Left lung (tissue), 10 donors: ENCODE data around the gene WDR90. TPM values are rescaled to one million over a fixed set of nuclear protein-coding genes. Genes with fewer than 3 reads are reported as not detected.

Source experiments
- ATAC-seq: fragments of 200-7000 bp; cut with Tn5 transposase; one replicate; pipeline ENCODE4 v1.9.1; 2020; ENCODE audit warnings: moderate library complexity
- DNase-seq, 4 donors: peaks; one replicate each; pipeline ENCODE4 v3.0.0-alpha.2; 2013 to 2020
- H3K27ac ChIP-seq, 2 donors: fragments of 200-600 bp; sonication (generic) in 1 of 2; one replicate each; pipeline versions ENCODE4 v1.5.0 to v1.8.0; 2020 to 2021
- H3K27me3 ChIP-seq, 2 donors: fragments of 200-600 bp; sonication (generic) in 1 of 2; one replicate each; pipeline versions ENCODE4 v1.5.0 to v1.8.0; 2020 to 2021
- H3K36me3 ChIP-seq, 2 donors: fragments of 200-600 bp; sonication (generic) in 1 of 2; one replicate each; pipeline versions ENCODE4 v1.5.0 to v1.8.0; 2020 to 2021
- H3K4me1 ChIP-seq, 2 donors: fragments of 200-600 bp; one replicate each; pipeline ENCODE4 v1.8.0; 2021
- H3K4me3 ChIP-seq, 2 donors: fragments of 200-600 bp; sonication (generic) in 1 of 2; one replicate each; pipeline versions ENCODE4 v1.5.0 to v1.8.0; 2020 to 2021; ENCODE audit warnings: mild to moderate bottlenecking in 1 of 2
- H3K9me3 ChIP-seq, 2 donors: fragments of 200-600 bp; sonication (generic) in 1 of 2; one replicate each; pipeline versions ENCODE4 v1.5.0 to v1.8.0; 2020 to 2021
- intact Hi-C, 2 donors: fragments of 100-400 bp; cut with DNase I; formaldehyde crosslinking; loops; one replicate each; pipeline versions ENCODE4 v1.11.2 to v1.14.2; 2022
- polyA plus RNA-seq, 6 donors: library from polyadenylated mRNA; unstranded; fragments of 120-200 nt; gene quantifications; one replicate each; pipeline ENCODE4 v1.2.1, GENCODE V29; 2013; ENCODE audit not compliant: insufficient read length in 6 of 6
- total RNA-seq, 2 donors: library from RNA; stranded (reverse); fragmentation: NEBNext Ultra II Directional; extraction: Animal tissue kit (Norgen Biotek cat#: 25700); gene quantifications; one replicate each; pipeline ENCODE4 v1.2.1, GENCODE V29; 2021
- TF ChIP-seq, protein P1 (sequence below), 2 donors: fragments of 200-600 bp; sonication (generic) in 1 of 2; IDR thresholded peaks; one replicate each; pipeline versions ENCODE4 v1.5.0 to v1.8.0; 2021; ENCODE audit warnings: antibody characterized with exemption in 2 of 2
- donor health status: DM: no; HTN: yes; CAD: no.
- donor health status: DM: no; HTN: no; CAD: no.

Gene WDR90
- total and polyA plus RNA-seq, 8 donors: 27.3 to 63.0 (median 41.4) TPM

DNA sequence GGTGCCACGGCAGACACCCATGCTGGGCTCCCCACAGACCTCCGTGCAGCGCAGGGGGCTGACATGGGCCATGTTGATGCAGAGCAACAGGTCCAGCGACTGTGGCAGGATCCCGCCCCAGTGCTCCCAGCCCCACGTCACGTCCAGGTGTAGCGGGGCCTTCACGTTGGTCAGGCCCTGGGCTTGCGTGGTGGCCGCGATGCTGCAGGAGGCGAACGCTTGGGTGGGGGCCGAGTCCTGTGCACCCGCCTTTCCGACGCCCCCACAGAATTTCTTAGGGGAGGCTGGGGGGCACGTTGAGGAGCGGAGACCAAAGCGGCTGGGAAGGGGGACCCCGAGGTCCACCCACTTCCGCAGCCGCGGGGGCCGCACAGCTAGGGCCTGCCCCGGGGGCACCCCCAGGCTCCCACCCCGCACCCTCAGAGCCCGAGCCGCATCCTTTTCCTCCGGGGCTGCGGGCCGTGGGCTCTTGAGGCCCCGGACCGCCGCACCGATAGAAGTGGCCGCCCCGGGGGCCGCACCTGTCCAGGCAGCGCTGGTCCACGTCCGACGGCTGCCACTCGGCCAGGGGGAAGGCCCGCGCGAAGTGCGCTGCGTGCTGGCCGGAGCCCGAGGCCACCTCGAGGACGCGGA, 13.5 kb upstream of the WDR90 start:
- TF ChIP-seq, protein P1, sequence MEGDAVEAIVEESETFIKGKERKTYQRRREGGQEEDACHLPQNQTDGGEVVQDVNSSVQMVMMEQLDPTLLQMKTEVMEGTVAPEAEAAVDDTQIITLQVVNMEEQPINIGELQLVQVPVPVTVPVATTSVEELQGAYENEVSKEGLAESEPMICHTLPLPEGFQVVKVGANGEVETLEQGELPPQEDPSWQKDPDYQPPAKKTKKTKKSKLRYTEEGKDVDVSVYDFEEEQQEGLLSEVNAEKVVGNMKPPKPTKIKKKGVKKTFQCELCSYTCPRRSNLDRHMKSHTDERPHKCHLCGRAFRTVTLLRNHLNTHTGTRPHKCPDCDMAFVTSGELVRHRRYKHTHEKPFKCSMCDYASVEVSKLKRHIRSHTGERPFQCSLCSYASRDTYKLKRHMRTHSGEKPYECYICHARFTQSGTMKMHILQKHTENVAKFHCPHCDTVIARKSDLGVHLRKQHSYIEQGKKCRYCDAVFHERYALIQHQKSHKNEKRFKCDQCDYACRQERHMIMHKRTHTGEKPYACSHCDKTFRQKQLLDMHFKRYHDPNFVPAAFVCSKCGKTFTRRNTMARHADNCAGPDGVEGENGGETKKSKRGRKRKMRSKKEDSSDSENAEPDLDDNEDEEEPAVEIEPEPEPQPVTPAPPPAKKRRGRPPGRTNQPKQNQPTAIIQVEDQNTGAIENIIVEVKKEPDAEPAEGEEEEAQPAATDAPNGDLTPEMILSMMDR (IDR thresholded peaks at IDR 0.05): no peak
- DNase-seq (no peak), ATAC-seq (no peak)
- peak overlapping the region; percentile 81 to 89 for H3K4me3 ChIP-seq
- peak overlapping the region; percentile 94 to 98 for H3K27ac ChIP-seq
- peaks cover 12 to 34% of the 10 kb centered on the region in 2 donors for H3K4me1 ChIP-seq
- peaks cover 0 to 21% of the 10 kb centered on the region in 2 donors for H3K36me3 ChIP-seq
- H3K9me3 ChIP-seq: no peaks in the 10 kb centered on the region
- intact Hi-C loops: no loop called here
- H3K27me3 ChIP-seq: peaks cover 0 to 6% of the 10 kb centered on the region in 2 donors

DNA sequence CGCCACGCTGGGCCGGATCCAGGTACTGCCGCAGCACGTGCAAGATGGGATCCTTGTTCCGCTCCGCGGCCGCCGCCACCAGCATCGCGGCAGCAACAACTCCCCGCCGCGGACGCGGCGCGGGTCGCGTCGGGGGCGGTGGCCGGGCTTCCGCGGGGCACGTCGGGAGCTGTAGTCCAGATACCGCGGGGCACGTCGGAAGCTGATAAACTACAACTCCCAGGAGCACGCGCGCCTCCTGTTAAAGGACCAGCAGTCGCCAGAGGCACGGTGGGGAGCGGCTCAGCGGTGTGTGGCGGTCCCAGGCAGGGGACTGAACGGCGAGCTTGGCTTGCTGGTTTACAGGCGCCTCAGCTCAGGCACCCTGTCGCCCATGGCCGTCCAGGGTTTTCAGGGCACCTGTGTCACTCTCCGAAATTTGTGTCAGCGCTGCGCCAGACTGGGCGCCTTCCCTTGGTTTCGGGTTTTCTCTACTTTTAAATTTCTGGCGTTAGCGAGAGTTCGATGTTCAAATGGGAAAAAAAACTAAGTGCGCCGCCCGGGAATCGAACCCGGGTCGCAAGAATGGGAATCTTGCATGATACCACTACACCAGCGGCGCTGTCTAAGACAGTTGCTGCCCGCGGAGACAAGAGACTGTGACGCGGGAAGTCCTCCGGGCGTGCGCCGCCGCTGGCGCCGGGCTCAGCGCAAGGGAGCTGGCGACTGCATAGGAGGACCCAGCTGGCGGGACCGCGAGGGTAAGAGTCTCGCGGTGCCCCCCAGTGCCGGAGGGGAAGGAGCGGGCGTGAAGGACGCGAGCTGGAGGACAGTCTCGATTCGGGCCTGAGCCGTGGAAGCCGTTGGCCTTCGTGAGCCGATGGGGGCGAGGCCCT, 12.7 kb upstream of the WDR90 start, which contains the start of gene METTL26:
TSS of gene METTL26 (minus strand) at position 100 of the 875 bp plus-strand sequence. CDS start at position 85, 15 bp downstream.
- H3K27ac ChIP-seq: peak within 1 kb of the TSS; percentile 94 to 98
- no peaks in the 10 kb centered on the region for H3K27me3 ChIP-seq
- ATAC-seq: peak; percentile 92
- DNase-seq: peak; percentile 92 to 98 (median 96)
- peak within 1 kb of the TSS; percentile 81 to 89 for H3K4me3 ChIP-seq
- peaks cover 0 to 21% of the 10 kb centered on the region in 2 donors for H3K36me3 ChIP-seq
- peaks cover 5 to 29% of the 10 kb centered on the region in 2 donors for H3K4me1 ChIP-seq
- H3K9me3 ChIP-seq: no peaks in the 10 kb centered on the region
- intact Hi-C loops: no loop called here
- TF ChIP-seq, protein P1 (IDR thresholded peaks at IDR 0.05): no peak

DNA sequence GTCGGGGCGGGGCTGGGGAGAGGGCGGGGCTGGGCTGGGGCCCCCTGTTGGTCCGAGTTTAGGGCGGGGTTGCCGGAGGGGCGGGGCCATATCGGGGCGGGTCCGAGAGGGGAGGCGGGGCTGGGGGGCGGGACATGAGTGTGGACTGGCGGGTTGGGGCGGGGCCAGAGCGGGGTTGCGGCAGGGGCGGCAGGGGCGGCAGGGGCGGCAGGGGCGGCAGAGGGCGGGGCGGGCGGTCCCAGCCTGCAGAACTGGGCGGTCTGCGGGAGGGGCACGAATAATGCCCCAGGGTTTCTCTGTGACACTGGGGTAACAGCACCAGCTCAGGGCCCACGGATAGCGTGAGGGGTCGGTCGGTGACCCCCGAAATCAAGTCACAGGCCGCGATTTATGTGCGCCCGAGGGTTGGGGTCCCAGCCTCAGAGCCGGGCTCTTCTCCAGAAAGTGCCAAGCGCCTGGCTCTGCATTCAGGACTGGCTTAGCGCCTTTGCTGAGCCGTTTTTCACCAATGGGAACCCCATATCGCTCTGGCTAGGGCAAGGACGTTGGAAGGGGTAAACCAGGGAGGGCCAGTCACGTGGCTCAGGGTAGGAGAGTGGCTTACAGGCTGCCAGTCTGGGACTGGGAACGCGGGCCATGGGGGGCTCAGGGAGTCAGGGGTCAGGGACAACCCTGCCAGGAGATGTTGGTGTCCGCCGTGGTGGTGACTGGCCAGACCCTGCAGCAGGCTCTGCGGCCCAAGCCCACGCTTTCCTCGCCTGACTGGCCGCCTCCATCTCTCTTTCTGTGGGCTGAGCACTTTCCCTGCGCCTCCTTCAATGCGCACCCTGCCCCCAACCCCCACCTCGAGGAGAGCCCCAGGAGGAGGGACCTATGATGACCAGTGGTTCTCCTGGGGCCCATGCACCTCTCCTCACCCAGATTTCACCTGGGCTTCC, 11.8 kb upstream of the WDR90 start:
- Histone ChIP-seq H3K27me3 (no peaks in the 10 kb centered on the region), H3K27ac (peak overlapping the region; percentile 94 to 98), H3K36me3 (peaks cover 0 to 21% of the 10 kb centered on the region in 2 donors), H3K4me1 (peaks cover 5 to 33% of the 10 kb centered on the region in 2 donors), H3K4me3 (peak overlapping the region; percentile 81 to 89), H3K9me3 (no peaks in the 10 kb centered on the region)
- DNase-seq (peak in 3 of 4 donors; percentile 93 to 95 (median 94)), ATAC-seq (peak; percentile 86)
- intact Hi-C loops: no loop called here
- TF ChIP-seq, protein P1 (IDR thresholded peaks at IDR 0.05): no peak

DNA sequence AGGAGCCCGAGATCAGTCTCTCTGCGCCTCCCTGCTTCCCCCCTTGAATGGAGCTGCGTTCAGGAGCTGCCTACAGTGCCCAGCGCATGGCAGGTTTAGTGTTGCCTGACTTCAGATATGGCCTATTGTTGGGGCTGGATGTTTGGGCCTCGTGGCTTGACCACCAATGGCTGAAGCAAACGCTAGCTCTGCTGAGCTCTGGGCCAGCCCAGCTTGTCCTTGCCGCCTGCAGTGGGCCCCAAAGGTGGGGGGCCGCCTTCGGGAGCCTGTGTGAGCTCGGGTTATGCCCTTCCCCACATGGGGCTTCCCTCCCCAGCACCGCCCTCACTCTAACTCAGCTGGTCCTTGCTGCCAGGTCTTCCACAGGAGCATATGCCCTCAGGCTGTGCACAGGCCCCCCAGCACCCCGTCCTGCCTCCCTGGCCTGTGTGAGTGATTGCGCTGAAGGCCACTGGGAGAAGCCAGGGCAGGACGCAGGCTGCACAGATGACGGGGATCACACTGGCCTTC, 11.1 kb upstream of the WDR90 start:
- TF ChIP-seq, protein P1 (IDR thresholded peaks at IDR 0.05): no peak
- intact Hi-C loops: no loop called here
- Histone ChIP-seq H3K27ac (no peak overlapping the region), H3K4me3 (no peak overlapping the region), H3K4me1 (peaks cover 12 to 40% of the 10 kb centered on the region in 2 donors), H3K27me3 (no peaks in the 10 kb centered on the region), H3K36me3 (peaks cover 0 to 13% of the 10 kb centered on the region in 2 donors), H3K9me3 (no peaks in the 10 kb centered on the region)
- DNase-seq: no peak
- no peak for ATAC-seq
